Astrocyte (in vitro differentiated cells and primary cell): ENCODE measurements around the gene CA10.

Source experiments
- CTCF ChIP-seq: IDR thresholded peaks from 2 replicates; pipeline ENCODE4 v1.5.1; 2011; ENCODE audit warnings: low read depth, mild to moderate bottlenecking, inconsistent platforms, low read length, moderate library complexity; ENCODE audit not compliant: insufficient read depth
- EZH2 ChIP-seq: IDR thresholded peaks from 2 replicates; pipeline ENCODE4 v1.6.1; 2012; ENCODE audit warnings: mild to moderate bottlenecking, low read length, inconsistent platforms; ENCODE audit not compliant: insufficient read depth

- TF ChIP-seq CTCF = no peak
- no peak for TF ChIP-seq EZH2
These were observed 311.9 kb downstream of the CA10 start for GRCh38 chr17:51846566-51846965.
